GM23248 (cell line): ENCODE measurements around the gene CENPC.

ENCODE experiments used
- EZH2 ChIP-seq: fragments of 200-600 bp; sonication (generic); IDR thresholded peaks from 2 replicates; pipeline ENCODE4 v1.6.1; 2018; ENCODE audit warnings: antibody characterized with exemption, mild to moderate bottlenecking; ENCODE audit not compliant: insufficient read depth, poor library complexity, severe bottlenecking
- EZH2phosphoT487 ChIP-seq: fragments of 200-600 bp; sonication (generic); IDR thresholded peaks from 2 replicates; pipeline ENCODE4 v1.6.1; 2018; ENCODE audit warnings: antibody characterized with exemption, moderate library complexity, mild to moderate bottlenecking, low read depth; ENCODE audit not compliant: insufficient read depth

DNA sequence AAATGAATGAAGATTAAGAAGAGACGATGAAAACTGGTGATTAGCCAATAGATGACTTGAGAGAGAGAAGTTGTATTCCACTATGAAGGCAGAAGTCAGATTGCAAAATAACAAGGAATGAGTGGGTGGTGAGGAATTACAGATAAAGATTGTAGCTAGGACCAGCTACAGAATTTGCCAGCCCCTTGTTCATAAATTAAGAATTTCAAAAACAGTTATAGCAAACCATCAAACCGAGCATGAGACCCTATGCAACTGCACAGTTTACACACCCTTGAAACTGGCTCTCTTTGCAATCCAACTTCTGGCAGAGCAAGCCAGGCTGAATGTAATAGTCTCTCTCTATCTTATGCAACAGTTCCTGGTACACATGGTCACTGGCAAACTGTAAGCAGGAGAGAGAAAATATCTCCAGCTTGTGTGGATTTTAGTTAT, 48.5 kb upstream of the CENPC start:
- no peak for TF ChIP-seq EZH2
- no peak for TF ChIP-seq EZH2phosphoT487
